GM19193 (cell line): ENCODE measurements around the gene DAP.

ENCODE experiments used
- POLR2A ChIP-seq: IDR thresholded peaks from 4 replicates; pipeline ENCODE4 v1.6.1; 2011; ENCODE audit not compliant: insufficient read depth, insufficient read length; ENCODE audit errors: extremely low read depth

The DAP gene

GRCh38 chr5:10652606-10653005 is 108.4 kb downstream of the DAP start:
- TF ChIP-seq POLR2A = no peak

- TF ChIP-seq POLR2A = no peak
These were observed 108.9 kb downstream of the DAP start for GRCh38 chr5:10652151-10652550.

- TF ChIP-seq POLR2A = no peak
These were observed 111.2 kb downstream of the DAP start for GRCh38 chr5:10649666-10650380.

GRCh38 chr5:10648806-10649665 is 112.0 kb downstream of the DAP start:
- no peak for TF ChIP-seq POLR2A

GRCh38 chr5:10647640-10648039 is 113.4 kb downstream of the DAP start:
- TF ChIP-seq POLR2A = no peak

- no peak for TF ChIP-seq POLR2A
These were observed 115.4 kb downstream of the DAP start for GRCh38 chr5:10645671-10646070.

GRCh38 chr5:10645146-10645545 is 115.9 kb downstream of the DAP start:
- no peak for TF ChIP-seq POLR2A

- TF ChIP-seq POLR2A = no peak
These were observed 116.8 kb downstream of the DAP start for GRCh38 chr5:10644192-10644591.

GRCh38 chr5:10642367-10642766 is 118.7 kb downstream of the DAP start:
- no peak for TF ChIP-seq POLR2A

- TF ChIP-seq POLR2A = no peak
These were observed 121.1 kb downstream of the DAP start for GRCh38 chr5:10639846-10640368.

- no peak for TF ChIP-seq POLR2A
These were observed 123.1 kb downstream of the DAP start for GRCh38 chr5:10637944-10638343.

- TF ChIP-seq POLR2A = no peak
These were observed 124.5 kb downstream of the DAP start for GRCh38 chr5:10636363-10637142.

- peak; percentile 21 for TF ChIP-seq POLR2A
These were observed 125.1 kb downstream of the DAP start for GRCh38 chr5:10635867-10636350.

GRCh38 chr5:10635257-10635866 is 125.7 kb downstream of the DAP start:
- peak; percentile 49 for TF ChIP-seq POLR2A
